Measurements from ENCODE around the gene FOXRED2. TPM values are rescaled to one million over a fixed set of nuclear protein-coding genes. Genes with fewer than 3 reads are reported as not detected.

FOXRED2 gene
- polyA plus RNA-seq, 1 of the 3 experiments (the other 2 are of a cell fraction): 7.9 TPM

GRCh38 chr22:36481393-36482168, 25.3 kb downstream of the FOXRED2 start, which contains the start of gene TXN2:
TXN2 (minus strand) TSS chr22:36481640; CDS start chr22:36480837, 803 bp downstream.
- peak within 1 kb of the TSS; percentile 70 to 99 for H3K4me3 ChIP-seq (ENCODE audit: low read depth in 2 of 2, low read length in 1 of 2)
- 0 out of 2 replicates have a peak, but pooled peaks have one; percentile 12 for TF ChIP-seq RFX5 (IDR thresholded peaks at IDR 0.05; ENCODE audit: low read length)
- TF ChIP-seq ELF1 (IDR thresholded peaks at IDR 0.05): peak; percentile 77
- TF ChIP-seq CHD2 (IDR thresholded peaks at IDR 0.05; ENCODE audit: low read length, partially characterized antibody): peak; percentile 62
- 0 out of 2 replicates have a peak, but pooled peaks have one; percentile 13 for TF ChIP-seq REST (IDR thresholded peaks at IDR 0.05; ENCODE audit: low read depth, low read length)
- TF ChIP-seq FOXM1 (IDR thresholded peaks at IDR 0.05; ENCODE audit: low read depth): no peak
- no peak for TF ChIP-seq NRF1 (IDR thresholded peaks at IDR 0.05; ENCODE audit: low read depth, low read length)
- TF ChIP-seq RXRA (IDR thresholded peaks at IDR 0.05; ENCODE audit: borderline replicate concordance, low read depth): no peak
- TF ChIP-seq YY1 (IDR thresholded peaks at IDR 0.05; ENCODE audit: low read depth): peak; percentile 72
- peak; percentile 86 for TF ChIP-seq GABPA (IDR thresholded peaks at IDR 0.05; ENCODE audit: low read depth)
- no peak for TF ChIP-seq EZH2phosphoT487 (IDR thresholded peaks at IDR 0.05; ENCODE audit: borderline replicate concordance, low read depth)
- no peak for TF ChIP-seq USF1 (IDR thresholded peaks at IDR 0.05; ENCODE audit: borderline replicate concordance, low read depth)
- TF ChIP-seq TAF1 (IDR thresholded peaks at IDR 0.05; ENCODE audit: borderline replicate concordance, low read depth, low read length): peak; percentile 33; the same call in 1 of the 2 replicates
- peak; percentile 86 for TF ChIP-seq PBX3 (IDR thresholded peaks at IDR 0.05)
- TF ChIP-seq SMC3 (IDR thresholded peaks at IDR 0.05; ENCODE audit: low read depth, low read length): peak; percentile 2; the same call in 1 of the 2 replicates
- peak; percentile 90 for TF ChIP-seq POLR2AphosphoS5 (IDR thresholded peaks at IDR 0.05; ENCODE audit: low read depth, low read length)
- no peak for TF ChIP-seq TEAD4 (IDR thresholded peaks at IDR 0.05; ENCODE audit: borderline replicate concordance, insufficient read depth)
- peak; percentile 71 for TF ChIP-seq MAX (IDR thresholded peaks at IDR 0.05; ENCODE audit: low read depth)
- TF ChIP-seq MXI1 (IDR thresholded peaks at IDR 0.05; ENCODE audit: low read depth, low read length): peak; percentile 84
- H4K20me1 ChIP-seq (ENCODE audit: insufficient read depth): no peaks in the 10 kb centered on the region
- ChIA-PET POLR2A (interaction anchor here (0.6 to 1.6 kb wide), 5 partner anchors 25 to 453 kb away, joined by 3 to 9 read pairs (median 3); partner anchors contain the start of genes FOXRED2 and RBFOX2), CTCF (interaction anchor here (0.9 to 4.6 kb wide), 5 partner anchors 12 to 195 kb away, joined by 3 to 32 read pairs (median 7); no protein-coding TSS in a partner anchor)
- peak within 1 kb of the TSS; percentile 91 to 100 for H3K27ac ChIP-seq (ENCODE audit: low read depth in 2 of 2, low read length in 1 of 2)
- peaks cover 24% of the 10 kb centered on the region for H3K79me2 ChIP-seq (ENCODE audit: insufficient read depth)
- peaks cover 5 to 10% of the 10 kb centered on the region in 2 experiments for H3K4me1 ChIP-seq (ENCODE audit: control insufficient read depth in 1 of 2, insufficient read depth in 2 of 2, low read depth in 1 of 2, low read length in 1 of 2)
- peaks cover 7 to 16% of the 10 kb centered on the region in 2 experiments for H3K36me3 ChIP-seq (replicated peaks in 1 of 2; ENCODE audit: control insufficient read depth in 1 of 2, insufficient read depth in 2 of 2, low read length in 1 of 2)
- DNase-seq: peak; percentile 97
- peaks cover 18% of the 10 kb centered on the region for H3F3A ChIP-seq (replicated peaks; ENCODE audit: insufficient read depth)
- peak within 1 kb of the TSS; percentile 83 for H2AFZ ChIP-seq (ENCODE audit: low read depth)
- peak within 1 kb of the TSS; percentile 87 for H3K4me2 ChIP-seq
- H3K9me2 ChIP-seq: no peaks in the 10 kb centered on the region
- under 1% methylated on average over 54 of the region's 62 CpGs for WGBS (ENCODE audit: low lambda C conversion rate)
- no peaks in the 10 kb centered on the region for H3K27me3 ChIP-seq (ENCODE audit: insufficient read depth)
- no peaks in the 10 kb centered on the region for H3K9me3 ChIP-seq
- peak within 1 kb of the TSS; percentile 99 for H3K9ac ChIP-seq

All from SK-N-SH (cell line).